Measurements from ENCODE around the gene CASKIN1. TPM values are rescaled to one million over a fixed set of nuclear protein-coding genes. Genes with fewer than 3 reads are reported as not detected.

Gene CASKIN1
- total RNA-seq, 1 donor from 2014 or later, result 0.18 TPM

GRCh38 chr16:2197765-2198164 is 1.4 kb upstream of the CASKIN1 start:
- no peak for DNase-seq (ENCODE audit: extremely low read depth, low read depth, low spot score)

DNA sequence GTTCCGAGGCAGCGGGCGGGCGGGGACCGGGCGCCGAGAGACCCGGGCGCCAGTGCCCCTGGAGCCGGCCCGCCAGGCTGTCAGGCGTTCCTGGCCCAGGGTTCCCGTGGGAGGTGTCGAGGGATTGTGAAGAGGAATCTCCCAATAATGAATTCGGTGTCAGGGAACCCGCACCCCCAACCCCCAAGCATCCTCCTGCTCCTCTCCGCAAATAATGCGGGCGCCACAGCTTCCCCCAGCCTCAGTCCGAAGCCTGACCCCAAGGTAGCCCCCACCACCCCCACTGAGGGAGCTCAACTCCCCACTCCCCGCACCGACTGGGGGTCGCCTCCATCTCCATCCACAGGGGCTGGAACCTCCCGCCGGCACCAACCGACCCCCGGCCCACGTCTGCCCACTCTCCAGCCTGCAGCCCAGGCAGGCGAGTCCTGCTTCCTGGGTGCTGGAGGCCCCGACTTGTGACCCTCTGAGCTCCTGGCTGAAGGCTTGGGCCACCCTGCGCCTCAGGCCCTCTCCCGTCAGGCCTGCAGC is 641 bp upstream of the CASKIN1 start:
- no peak for DNase-seq (ENCODE audit: extremely low read depth, low read depth, low spot score)

DNA sequence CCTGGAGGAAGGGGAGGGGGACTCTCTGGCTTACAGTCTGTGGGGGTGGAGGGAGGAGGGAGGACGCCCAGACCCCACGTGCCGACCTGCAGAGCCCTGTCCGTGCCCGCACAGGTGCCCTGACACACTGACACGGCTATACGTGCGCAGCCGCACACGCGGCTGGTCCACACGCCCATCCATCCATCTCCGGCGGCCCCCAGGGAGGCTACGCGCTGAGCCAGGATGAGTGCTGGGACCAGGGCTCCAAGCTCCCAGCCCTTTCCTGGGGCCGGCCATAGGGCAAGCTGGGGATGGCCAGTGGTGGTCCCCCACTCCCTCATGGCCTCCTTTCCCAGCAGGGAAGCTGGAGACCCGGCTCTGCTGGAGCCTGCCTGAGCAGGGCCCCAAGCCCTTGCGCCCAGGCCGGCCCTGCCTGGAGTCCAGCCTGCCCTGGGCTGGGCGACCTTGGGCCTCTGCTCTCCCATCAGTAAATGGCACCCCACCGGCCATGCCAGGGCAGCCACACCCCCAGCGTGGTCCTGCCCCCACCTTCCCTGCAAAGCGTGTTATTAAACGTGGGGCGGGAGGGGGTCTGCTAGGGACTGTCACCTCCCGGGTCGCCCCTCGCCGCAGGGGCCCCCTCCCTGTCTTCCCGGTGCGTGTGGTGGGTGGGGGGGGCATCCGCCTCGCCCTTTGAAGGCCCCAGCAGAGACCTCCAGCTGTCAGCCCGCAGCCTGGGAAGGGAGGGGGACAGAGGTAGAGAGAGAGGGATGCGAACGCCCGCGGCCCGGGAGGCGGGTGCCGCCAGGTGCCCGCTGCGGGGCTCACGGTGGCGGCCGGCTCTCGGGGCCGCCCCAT is 863 bp downstream of the CASKIN1 start:
- no peak for DNase-seq (ENCODE audit: extremely low read depth, low read depth, low spot score)

DNA sequence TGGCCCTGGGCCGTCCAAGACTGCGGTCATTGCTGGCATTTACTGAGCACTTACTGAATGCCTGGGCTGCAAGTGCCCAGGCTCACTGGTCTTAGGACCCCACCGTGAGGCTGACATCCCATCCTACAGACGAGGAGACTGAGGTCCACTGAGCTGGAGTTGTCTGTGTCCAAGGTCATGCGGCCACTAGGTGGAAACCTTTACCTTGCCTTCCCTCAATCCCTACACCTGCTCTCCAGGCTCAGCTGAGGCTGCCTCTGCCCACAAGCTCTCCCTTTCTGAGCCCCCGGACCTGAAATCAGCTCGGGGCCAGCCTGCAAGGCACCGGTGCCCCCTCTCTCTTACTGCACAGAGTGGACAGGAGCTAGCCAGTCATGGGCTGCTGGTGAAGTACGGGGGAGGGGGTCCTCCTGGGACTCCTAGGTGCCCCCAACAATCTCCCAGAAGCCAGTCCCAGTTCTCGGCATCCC is 1.5 kb downstream of the CASKIN1 start:
- no peak for DNase-seq (ENCODE audit: extremely low read depth, low read depth, low spot score)

GRCh38 chr16:2194166-2194834 is 2.1 kb downstream of the CASKIN1 start:
- DNase-seq (ENCODE audit: extremely low read depth, low read depth, low spot score), result no peak

DNA sequence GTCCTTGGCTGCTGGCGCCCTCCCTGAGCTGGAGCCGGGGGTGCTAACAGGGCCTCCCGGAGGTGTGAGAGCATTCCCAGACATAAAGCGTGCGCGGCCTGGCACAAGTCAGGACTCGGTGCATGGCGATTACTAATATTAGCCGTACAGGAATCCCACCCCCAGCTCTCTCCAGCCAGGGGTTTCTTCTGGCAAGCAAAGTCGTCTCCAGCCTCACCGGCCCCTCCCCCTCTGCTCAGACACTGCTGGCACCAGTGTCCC is 5.0 kb downstream of the CASKIN1 start:
- no peak for DNase-seq (ENCODE audit: extremely low read depth, low read depth, low spot score)

DNA sequence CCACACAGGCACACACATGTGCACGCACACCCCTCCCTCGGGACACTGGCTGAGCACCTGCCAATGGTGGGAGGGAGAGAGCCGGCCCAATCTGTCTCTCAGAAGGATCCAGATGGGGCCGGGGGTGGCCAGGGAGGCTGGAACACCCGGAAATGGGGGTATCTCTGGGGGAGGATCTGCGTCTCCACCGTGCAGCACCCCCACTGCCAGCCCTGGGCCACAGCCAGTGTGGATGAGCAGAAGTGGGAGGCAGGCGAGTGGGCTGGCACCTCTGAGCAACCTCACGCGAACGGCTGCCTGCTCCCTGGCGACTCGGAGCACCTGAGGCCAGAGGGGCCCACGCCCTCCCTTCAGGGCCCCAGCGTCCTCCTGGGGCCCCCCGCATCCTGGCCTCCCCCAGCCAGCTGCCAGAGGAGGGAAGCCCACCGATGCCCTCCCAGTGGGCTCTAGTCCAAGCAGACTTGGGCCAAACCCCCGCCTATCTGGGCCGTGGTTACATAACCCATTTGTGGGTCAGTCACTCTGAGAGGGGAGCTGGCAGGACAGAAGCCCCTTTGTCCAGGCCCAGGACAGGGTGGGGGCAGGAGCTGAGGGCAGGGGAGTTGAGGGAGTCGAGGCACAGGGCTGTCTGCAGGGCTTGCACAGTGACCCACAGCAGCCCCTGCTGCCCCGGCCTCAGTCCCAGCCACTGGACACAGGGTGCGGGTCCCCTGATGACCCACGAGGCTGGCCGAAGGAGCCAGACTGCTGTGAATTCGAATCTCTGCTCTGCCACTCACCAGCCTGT is 5.6 kb downstream of the CASKIN1 start:
- DNase-seq (ENCODE audit: extremely low read depth, low read depth, low spot score), result no peak

- DNase-seq (ENCODE audit: extremely low read depth, low read depth, low spot score), result no peak
These were observed 6.3 kb downstream of the CASKIN1 start for GRCh38 chr16:2190002-2190658.

DNA sequence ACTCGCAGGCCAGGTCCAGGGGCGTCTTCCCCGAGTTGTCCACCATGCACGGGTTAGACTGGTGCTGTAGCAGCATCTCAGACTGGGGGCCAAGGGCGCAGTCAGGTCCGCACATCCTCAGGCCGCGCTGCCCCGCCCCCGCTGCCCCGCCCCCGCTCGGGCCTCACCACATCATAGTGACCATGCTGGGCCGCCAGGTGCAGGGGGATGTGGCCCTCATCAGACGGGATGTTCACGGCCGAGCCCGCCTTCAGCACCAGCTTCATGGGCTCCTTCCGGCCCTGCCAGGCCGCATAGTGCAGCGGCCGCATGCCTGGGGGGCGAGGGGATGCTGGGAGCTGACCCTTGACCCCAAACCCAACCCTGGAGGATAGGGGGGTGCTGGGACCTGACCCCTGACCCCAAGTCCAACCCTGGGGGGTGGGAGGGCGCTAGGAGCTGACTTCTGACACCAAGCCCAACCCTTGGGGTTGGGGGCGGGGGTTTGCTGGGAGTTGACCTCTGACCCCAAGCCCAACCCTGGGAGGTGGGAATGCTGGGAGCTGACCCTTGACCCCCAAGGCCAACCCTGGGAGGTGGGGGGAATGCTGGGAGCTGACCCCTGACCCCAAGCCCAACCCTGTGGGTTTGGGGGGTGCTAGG is 7.0 kb downstream of the CASKIN1 start:
- DNase-seq (ENCODE audit: extremely low read depth, low read depth, low spot score), result no peak

- no peak for DNase-seq (ENCODE audit: extremely low read depth, low read depth, low spot score)
These were observed 8.0 kb downstream of the CASKIN1 start for GRCh38 chr16:2188395-2188794.

DNA sequence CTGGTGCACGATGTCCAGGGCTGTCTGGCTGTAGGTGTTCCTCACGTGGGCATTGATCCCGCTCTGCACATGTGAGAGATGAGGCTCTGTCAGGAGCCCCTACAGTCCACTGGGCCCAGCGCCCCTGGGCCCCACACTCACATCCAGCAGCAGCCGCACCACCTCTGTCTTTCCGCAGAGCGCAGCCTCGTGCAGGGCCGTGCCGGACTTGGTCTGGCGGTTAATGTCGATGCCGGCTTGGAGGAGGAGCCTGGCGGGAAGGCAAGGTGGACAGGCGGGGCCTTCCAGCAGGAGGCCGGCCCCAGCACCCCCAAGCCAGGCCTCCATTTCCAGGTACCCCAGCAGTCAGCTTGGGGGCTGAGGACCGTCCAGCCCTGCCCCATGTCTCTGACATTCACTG is 9.2 kb downstream of the CASKIN1 start:
- no peak for DNase-seq (ENCODE audit: extremely low read depth, low read depth, low spot score)

DNA sequence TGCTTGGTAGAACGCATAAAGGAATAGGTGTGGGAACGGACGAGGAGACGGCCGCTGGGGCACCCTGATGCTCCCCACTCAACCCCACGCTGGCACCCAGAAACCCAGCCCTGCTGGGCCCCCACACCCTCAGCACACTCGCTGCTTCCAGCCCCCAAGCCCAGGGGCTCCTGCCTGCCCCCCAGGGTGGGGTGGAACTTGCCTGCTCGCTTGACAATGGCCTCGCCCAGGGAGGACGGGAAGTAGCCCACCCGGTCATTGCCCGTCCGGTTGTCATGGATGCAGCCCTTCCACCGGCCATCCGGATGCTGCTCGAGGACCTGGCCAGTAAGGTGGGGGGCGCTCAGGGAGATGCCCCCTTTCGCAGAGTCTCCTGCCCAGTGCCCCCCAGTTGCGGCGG is 9.9 kb downstream of the CASKIN1 start:
- no peak for DNase-seq (ENCODE audit: extremely low read depth, low read depth, low spot score)

DNA sequence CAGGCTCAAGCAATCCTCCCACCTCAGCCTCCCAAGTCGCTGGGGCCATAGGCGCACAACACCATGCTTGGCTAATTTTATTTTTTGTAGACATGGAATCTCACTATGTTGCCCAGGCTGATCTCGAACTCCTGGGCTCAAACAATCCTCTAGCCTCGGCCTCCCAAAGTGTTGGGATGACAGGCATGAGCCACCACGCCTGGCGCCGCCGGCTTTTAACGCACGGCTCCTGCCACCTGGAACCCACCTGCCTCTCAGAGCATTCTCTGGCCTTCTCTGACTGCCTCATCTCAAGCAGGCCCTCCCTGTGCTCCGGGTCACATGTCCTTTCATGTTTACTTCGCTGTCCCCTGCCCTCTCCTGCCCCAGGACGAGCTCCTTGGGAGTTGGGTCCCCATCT is 10.3 kb downstream of the CASKIN1 start:
- DNase-seq (ENCODE audit: extremely low read depth, low read depth, low spot score), result no peak

DNA sequence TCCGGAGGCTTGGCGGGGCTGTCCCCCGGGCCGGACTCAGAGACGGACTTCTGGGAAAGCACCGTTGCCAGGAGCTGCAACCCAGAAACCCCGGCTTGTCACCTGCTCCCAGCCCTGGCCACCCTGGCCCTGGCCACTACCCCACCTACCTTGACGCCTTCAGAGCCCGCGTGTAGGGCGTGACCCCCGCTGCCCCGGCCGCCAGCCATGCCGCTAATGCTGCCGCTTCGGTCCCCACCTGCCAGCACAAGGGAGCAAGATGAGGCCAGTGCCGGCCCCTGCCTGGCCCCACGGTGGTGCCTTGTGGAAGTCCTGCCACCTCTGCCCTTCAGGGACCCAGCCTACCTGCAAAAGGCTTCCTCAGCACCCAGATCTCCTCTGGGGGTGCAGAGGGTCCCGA is 11.4 kb downstream of the CASKIN1 start:
- no peak for DNase-seq (ENCODE audit: extremely low read depth, low read depth, low spot score)

DNA sequence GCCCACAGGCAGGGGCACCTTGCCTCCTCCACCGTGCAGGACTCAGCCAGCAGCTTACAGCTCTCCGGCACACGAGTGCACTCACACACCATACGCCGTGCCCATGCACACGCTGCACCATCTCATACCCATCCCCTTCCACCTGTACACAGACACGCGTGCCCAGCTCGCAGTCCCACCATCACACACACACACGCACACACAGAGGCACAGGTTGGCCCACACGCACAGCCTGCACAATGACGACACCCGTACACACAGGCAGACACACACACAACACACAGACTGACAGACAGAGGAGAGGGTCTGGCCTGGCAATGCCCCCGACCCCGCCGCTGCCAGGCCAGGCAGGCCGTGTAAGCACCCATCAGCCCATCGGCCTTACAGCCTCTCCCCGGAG is 12.1 kb downstream of the CASKIN1 start:
- no peak for DNase-seq (ENCODE audit: extremely low read depth, low read depth, low spot score)

DNA sequence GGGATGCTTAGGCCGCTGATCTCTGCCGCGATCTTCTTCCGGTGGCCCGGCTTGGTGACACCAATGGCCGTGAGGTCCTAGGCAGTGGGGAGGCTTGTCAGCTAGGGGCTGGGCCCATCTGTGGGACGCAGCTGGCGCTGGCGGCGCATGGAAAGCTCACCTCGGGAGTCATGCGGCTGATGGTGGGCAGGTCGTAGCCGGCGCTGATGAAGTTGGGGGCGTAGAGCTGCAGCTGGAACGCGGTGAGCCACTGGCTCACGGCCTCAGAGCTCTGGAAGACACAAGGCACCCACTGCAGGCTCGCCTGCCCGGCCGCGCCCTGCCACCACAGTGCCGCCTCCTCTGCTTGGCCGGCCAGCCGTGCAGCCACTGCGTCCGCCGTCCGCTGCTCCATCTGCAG is 12.7 kb downstream of the CASKIN1 start:
- DNase-seq (ENCODE audit: extremely low read depth, low read depth, low spot score), result no peak

DNA sequence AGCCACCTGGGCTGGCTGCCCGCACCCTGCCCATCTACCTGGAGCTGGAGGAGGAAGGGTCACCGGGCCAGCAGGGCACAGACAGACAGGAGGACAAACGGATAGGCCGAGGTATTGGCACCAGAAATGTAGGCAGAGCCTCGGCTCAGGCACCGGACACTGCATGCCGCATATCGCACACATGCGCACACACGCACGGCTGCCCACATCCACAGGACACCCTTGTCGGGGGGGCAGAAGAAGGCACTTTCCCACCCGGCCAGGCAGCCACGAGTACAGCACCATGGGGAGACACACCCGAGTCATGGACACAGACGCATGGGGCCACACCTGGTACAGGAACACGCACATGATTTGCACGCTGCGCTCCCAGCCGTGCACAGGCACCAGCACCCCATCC is 14.5 kb downstream of the CASKIN1 start:
- DNase-seq (ENCODE audit: extremely low read depth, low read depth, low spot score), result no peak

- DNase-seq (ENCODE audit: extremely low read depth, low read depth, low spot score), result no peak
These were observed 15.2 kb downstream of the CASKIN1 start for GRCh38 chr16:2180962-2181923.

DNA sequence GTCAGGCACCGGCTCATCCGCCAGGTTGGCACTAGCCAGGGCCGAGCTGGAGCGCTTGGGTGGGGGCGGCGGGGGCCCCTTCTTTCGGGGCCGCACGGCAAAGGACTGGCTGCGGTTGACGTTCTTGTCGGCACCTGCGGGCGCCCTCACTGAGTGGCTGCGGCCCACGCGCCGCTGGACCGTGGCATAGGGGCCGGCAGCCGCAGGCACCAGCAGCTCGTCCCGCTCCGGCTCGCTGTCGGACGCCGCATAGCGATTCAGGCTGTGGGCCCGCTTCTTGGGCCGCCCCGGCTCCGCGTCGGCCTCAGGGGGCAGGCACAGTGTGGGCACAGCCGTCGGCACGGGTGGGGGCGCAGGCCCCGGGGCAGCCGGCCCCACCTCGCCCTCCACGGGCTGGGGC is 15.9 kb downstream of the CASKIN1 start:
- no peak for DNase-seq (ENCODE audit: extremely low read depth, low read depth, low spot score)
